Prostate gland (tissue), 2 donors: ENCODE data around the gene RNASE13. TPM values are rescaled to one million over a fixed set of nuclear protein-coding genes. Genes with fewer than 3 reads are reported as not detected.

Source experiments
- DNase-seq: peaks from one replicate; pipeline ENCODE4 v3.0.0-alpha.2; 2019; ENCODE audit warnings: low spot score
- H3K27ac ChIP-seq, 2 donors: fragments of 200-600 bp; sonication (generic); 2 replicates each; pipeline ENCODE4 v1.5.1; 2017 to 2019
- H3K27me3 ChIP-seq: fragments of 200-600 bp; sonication (generic); replicated peaks from 2 replicates; pipeline ENCODE4 v1.5.1; 2019; ENCODE audit not compliant: insufficient read depth
- H3K36me3 ChIP-seq, 2 donors: fragments of 200-600 bp; sonication (generic); 1 replicate in 1 of 2; 2 replicates in 1 of 2; pipeline versions ENCODE4 v1.5.1 to v1.8.1; 2017 to 2019
- H3K4me1 ChIP-seq: fragments of 200-600 bp; sonication (generic); replicated peaks from 2 replicates; pipeline ENCODE4 v1.5.1; 2019
- H3K4me3 ChIP-seq, 2 donors: fragments of 200-600 bp; sonication (generic); 2 replicates each; pipeline ENCODE4 v1.5.1; 2017 to 2019
- H3K9me3 ChIP-seq: fragments of 200-600 bp; sonication (generic); 2 replicates; pipeline ENCODE4 v1.5.1; 2017
- CTCF ChIP-seq, 4 experiments: fragments of 200-600 bp in 2 of 4; fragments of 450-650 bp in 2 of 4; sonication (generic) in 2 of 4; IDR thresholded peaks; 1 replicate in 3 of 4; 2 replicates in 1 of 4; pipeline ENCODE4 v1.5.1; 2016 to 2019; ENCODE audit warnings: antibody characterized with exemption in 4 of 4, mild to moderate bottlenecking in 2 of 4, moderate library complexity in 2 of 4
- POLR2A ChIP-seq: fragments of 450-650 bp; IDR thresholded peaks from one replicate; pipeline ENCODE4 v1.6.1; 2016; ENCODE audit warnings: antibody characterized with exemption, mild to moderate bottlenecking
- POLR2AphosphoS5 ChIP-seq: sonication (generic); formaldehyde crosslinking; IDR thresholded peaks from one replicate; pipeline ENCODE4 v1.6.1; 2017; ENCODE audit warnings: antibody characterized with exemption
- WGBS: methylation state at CpG from one replicate; pipeline ENCODE4 v1.1.5; 2018; 5-methylcytosine and 5-hydroxymethylcytosine counted together
- intact Hi-C: fragments of 100-400 bp; cut with DNase I; formaldehyde crosslinking; loops from one replicate; pipeline ENCODE4 v1.14.2; 2022
- total RNA-seq, 2 donors: library from RNA; depleted of rRNA; stranded (reverse); fragments of >200 nt; gene quantifications; one replicate each; pipeline ENCODE4 v1.1.0, GENCODE V29; 2016

RNASE13 gene
- under 1 TPM in 1 of 2 donors, not detected in 1; 0.57 TPM for total RNA-seq

- no peak for DNase-seq
- Histone ChIP-seq H3K9me3 (no peaks in the 10 kb centered on the region), H3K27me3 (no peaks in the 10 kb centered on the region), H3K4me3 (no peak within 1 kb of the TSS), H3K36me3 (no peaks in the 10 kb centered on the region), H3K27ac (no peak within 1 kb of the TSS), H3K4me1 (peaks cover 11% of the 10 kb centered on the region)
- no peak for TF ChIP-seq CTCF (IDR thresholded peaks at IDR 0.05)
- TF ChIP-seq POLR2A: no peak
- no peak for TF ChIP-seq POLR2AphosphoS5
- intact Hi-C loops: no loop called here
- 62% methylated on average over 5 of the region's 5 CpGs for WGBS
These were observed at the start of gene RNASE13 for GRCh38 chr14:21034707-21035106. Gene RNASE13, minus strand, starts transcription at chr14:21034807. Its CDS starts 519 bp downstream, at chr14:21034288.

- intact Hi-C loops: no loop called here
- TF ChIP-seq POLR2AphosphoS5 (no peak), POLR2A (no peak), CTCF (IDR thresholded peaks at IDR 0.05) (no peak)
- Histone ChIP-seq H3K27ac (no peak overlapping the region), H3K4me1 (no peaks in the 10 kb centered on the region), H3K36me3 (no peaks in the 10 kb centered on the region), H3K27me3 (no peaks in the 10 kb centered on the region), H3K9me3 (no peaks in the 10 kb centered on the region), H3K4me3 (no peak overlapping the region)
- DNase-seq: no peak
- 71% methylated on average over 2 of the region's 2 CpGs for WGBS
These were observed 49.8 kb upstream of the RNASE13 start for GRCh38 chr14:21084396-21084795.

- Histone ChIP-seq H3K4me1 (no peaks in the 10 kb centered on the region), H3K36me3 (peaks cover 0 to 3% of the 10 kb centered on the region in 2 donors), H3K27me3 (no peaks in the 10 kb centered on the region), H3K4me3 (no peak overlapping the region), H3K27ac (no peak overlapping the region), H3K9me3 (no peaks in the 10 kb centered on the region)
- WGBS: 69% methylated on average over 11 of the region's 11 CpGs
- intact Hi-C loops: no loop called here
- no peak for TF ChIP-seq POLR2A
- no peak for TF ChIP-seq CTCF (IDR thresholded peaks at IDR 0.05)
- no peak for TF ChIP-seq POLR2AphosphoS5
- DNase-seq: no peak
These were observed 49.1 kb upstream of the RNASE13 start for GRCh38 chr14:21083565-21084325.

- Histone ChIP-seq H3K27me3 (no peaks in the 10 kb centered on the region), H3K27ac (no peak overlapping the region), H3K4me3 (no peak overlapping the region), H3K9me3 (no peaks in the 10 kb centered on the region), H3K36me3 (peaks cover 0 to 4% of the 10 kb centered on the region in 2 donors), H3K4me1 (no peaks in the 10 kb centered on the region)
- WGBS: 91% methylated on average over 17 of the region's 30 CpGs
- no peak for TF ChIP-seq POLR2A
- no peak for TF ChIP-seq POLR2AphosphoS5
- TF ChIP-seq CTCF (IDR thresholded peaks at IDR 0.05): no peak
- intact Hi-C loops: no loop called here
- DNase-seq: no peak
These were observed 47.0 kb upstream of the RNASE13 start for GRCh38 chr14:21081521-21082142.
